Activated T-cell treated with anti-CD3 and anti-CD28 coated beads, Interleukin-2, amount 50 U/mL, for 4 hours (primary cell): ENCODE measurements around the gene METAP1. TPM values are rescaled to one million over a fixed set of nuclear protein-coding genes. Genes with fewer than 3 reads are reported as not detected.
"Not testable (repeated sequence)": the region's sequence is repeated elsewhere in the genome, so short reads cannot be mapped to it uniquely, and the experiment has no call there.

Source experiments
- ATAC-seq, 2 donors: fragments of 200-7000 bp; cut with Tn5 transposase; one replicate each; pipeline ENCODE4 v1.10.0; 2021
- DNase-seq: peaks from one replicate; pipeline ENCODE4 v3.0.0-alpha.2; 2020
- H3K27me3 Mint-ChIP-seq: one replicate; pipeline ENCODE4 v1.8.0; 2021; ENCODE audit warnings: low read depth, mixed read lengths
- H3K36me3 Mint-ChIP-seq: one replicate; pipeline ENCODE4 v1.8.0; 2022; ENCODE audit warnings: mixed read lengths; ENCODE audit not compliant: insufficient read depth
- H3K4me1 Mint-ChIP-seq: one replicate; pipeline ENCODE4 v1.8.0; 2021; ENCODE audit warnings: low read depth, mixed read lengths
- H3K4me3 Mint-ChIP-seq: one replicate; pipeline ENCODE4 v1.8.0; 2021; ENCODE audit warnings: mild to moderate bottlenecking, moderate library complexity, mixed read lengths
- H3K9me3 Mint-ChIP-seq: one replicate; pipeline ENCODE4 v1.8.0; 2021; ENCODE audit warnings: mixed read lengths
- total RNA-seq, 3 donors: library from RNA; stranded (reverse); gene quantifications; one replicate each; pipeline ENCODE4 v1.2.1, GENCODE V29; 2021

Gene METAP1
- total RNA-seq, 3 donors from 2014 or later, result 60.5 to 70.9 (median 69.9) TPM

- ATAC-seq (no peak), DNase-seq (no peak)
- Mint-ChIP-seq H3K9me3 (peaks cover 9% of the 10 kb centered on the region), H3K4me1 (no peaks in the 10 kb centered on the region), H3K36me3 (no peaks in the 10 kb centered on the region), H3K27me3 (peaks cover 3% of the 10 kb centered on the region), H3K4me3 (no peak overlapping the region)
These were observed 7.8 kb upstream of the METAP1 start for GRCh38 chr4:98987720-98988119.

GRCh38 chr4:98992835-98993234 lies 2.7 kb upstream of the METAP1 start:
- not testable (repeated sequence) for H3K36me3 Mint-ChIP-seq, H3K9me3 Mint-ChIP-seq, H3K4me3 Mint-ChIP-seq, H3K27me3 Mint-ChIP-seq, ATAC-seq, DNase-seq
- peaks cover 20% of the 10 kb centered on the region for H3K4me1 Mint-ChIP-seq

DNA sequence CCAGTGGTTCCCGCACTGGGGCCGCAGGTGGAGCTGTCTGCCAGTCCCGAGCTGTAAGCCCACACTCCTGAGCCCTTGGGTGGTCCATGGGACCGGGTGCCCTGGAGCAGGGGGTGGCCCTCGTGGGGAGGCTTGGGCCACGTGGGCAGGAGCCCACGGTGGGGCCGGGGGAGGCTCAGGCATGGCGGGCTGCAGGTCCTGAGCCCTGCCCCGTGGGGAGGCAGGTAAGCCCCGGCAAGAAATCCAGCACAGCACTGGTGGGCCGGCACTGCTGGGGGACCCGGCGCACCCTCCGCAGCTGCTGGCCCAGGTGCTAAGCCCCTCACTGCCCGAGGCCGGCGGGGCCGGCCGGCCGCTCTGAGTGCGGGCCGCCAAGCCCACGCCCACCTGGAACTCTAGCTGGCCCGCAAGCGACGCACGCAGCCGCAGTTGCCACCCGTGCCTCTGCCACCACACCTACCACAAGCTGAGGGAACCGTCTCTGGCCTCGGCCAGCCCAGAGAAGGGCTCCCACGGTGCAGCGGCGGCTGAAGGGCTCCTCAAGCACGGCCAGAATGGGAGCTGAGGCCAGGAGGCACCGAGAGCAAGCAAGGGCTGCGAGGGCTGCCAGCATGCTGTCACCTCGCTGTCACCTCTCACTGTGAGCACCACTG lies 2.0 kb upstream of the METAP1 start:
- Mint-ChIP-seq H3K27me3 (no peaks in the 10 kb centered on the region), H3K9me3 (no peaks in the 10 kb centered on the region), H3K4me3 (no peak overlapping the region), H3K4me1 (peaks cover 26% of the 10 kb centered on the region), H3K36me3 (no peaks in the 10 kb centered on the region)
- no peak for ATAC-seq
- DNase-seq, result no peak

- no peak for DNase-seq
These were observed 893 bp upstream of the METAP1 start for GRCh38 chr4:98994474-98995182.

DNA sequence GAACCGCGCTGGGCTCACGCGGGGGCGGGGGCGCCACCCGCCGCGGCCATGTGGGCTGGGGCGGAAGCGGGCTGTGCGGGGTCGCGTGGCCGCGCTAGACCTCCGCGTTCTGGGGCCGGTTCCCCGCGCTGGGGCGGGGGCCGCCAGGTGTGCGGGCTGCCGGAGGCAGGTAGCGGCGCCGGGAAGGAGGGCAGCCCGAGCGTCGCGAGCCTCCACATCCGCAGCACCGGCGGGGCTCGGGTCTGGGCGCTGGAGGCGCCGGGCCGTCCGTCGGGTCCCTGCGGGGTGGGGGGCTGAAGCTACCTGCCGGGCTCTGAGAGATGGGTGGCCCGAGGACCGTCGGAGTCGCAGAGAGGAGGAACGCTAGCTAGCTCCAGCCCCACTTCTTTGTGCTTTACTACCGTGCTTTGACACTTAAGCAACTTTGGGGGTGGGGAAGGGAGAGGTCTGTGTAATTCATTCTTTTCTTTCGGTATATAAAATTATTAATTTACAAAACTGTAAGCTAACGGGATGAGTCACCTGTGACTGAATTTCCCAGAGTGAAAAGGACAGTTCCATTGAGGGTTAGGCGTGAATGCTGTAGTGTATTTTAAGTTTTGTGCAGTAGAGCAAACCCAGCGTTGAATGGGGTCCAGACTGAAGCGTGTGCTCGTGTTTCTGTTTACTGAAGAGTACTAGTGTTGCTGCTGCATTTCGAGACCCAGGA lies 689 bp downstream of the METAP1 start:
- no peaks in the 10 kb centered on the region for H3K36me3 Mint-ChIP-seq
- H3K4me1 Mint-ChIP-seq, result peaks cover 41% of the 10 kb centered on the region
- DNase-seq (peak; percentile 21), ATAC-seq (peak; percentile 4 to 7)
- H3K27me3 Mint-ChIP-seq, result no peaks in the 10 kb centered on the region
- no peaks in the 10 kb centered on the region for H3K9me3 Mint-ChIP-seq
- H3K4me3 Mint-ChIP-seq, result peak overlapping the region; percentile 85

More at GRCh38 chr4:98994474-98995182, 893 bp upstream of the METAP1 start:
- H3K9me3 Mint-ChIP-seq, result no peaks in the 10 kb centered on the region
- peak overlapping the region; percentile 89 for H3K4me3 Mint-ChIP-seq
- no peaks in the 10 kb centered on the region for H3K27me3 Mint-ChIP-seq
- no peaks in the 10 kb centered on the region for H3K36me3 Mint-ChIP-seq
- H3K4me1 Mint-ChIP-seq, result peaks cover 29% of the 10 kb centered on the region
- no peak for ATAC-seq

GRCh38 chr4:98996765-98997068 lies 1.2 kb downstream of the METAP1 start:
- Mint-ChIP-seq H3K4me3 (peak overlapping the region; percentile 85), H3K27me3 (no peaks in the 10 kb centered on the region), H3K9me3 (no peaks in the 10 kb centered on the region), H3K4me1 (peaks cover 44% of the 10 kb centered on the region), H3K36me3 (no peaks in the 10 kb centered on the region)
- ATAC-seq (no peak), DNase-seq (no peak)

- ATAC-seq, result no peak
- Mint-ChIP-seq H3K27me3 (no peaks in the 10 kb centered on the region), H3K9me3 (no peaks in the 10 kb centered on the region), H3K4me3 (peak overlapping the region; percentile 48), H3K36me3 (no peaks in the 10 kb centered on the region), H3K4me1 (peaks cover 48% of the 10 kb centered on the region)
- DNase-seq, result no peak
These were observed 1.6 kb downstream of the METAP1 start for GRCh38 chr4:98997166-98997565.

DNA sequence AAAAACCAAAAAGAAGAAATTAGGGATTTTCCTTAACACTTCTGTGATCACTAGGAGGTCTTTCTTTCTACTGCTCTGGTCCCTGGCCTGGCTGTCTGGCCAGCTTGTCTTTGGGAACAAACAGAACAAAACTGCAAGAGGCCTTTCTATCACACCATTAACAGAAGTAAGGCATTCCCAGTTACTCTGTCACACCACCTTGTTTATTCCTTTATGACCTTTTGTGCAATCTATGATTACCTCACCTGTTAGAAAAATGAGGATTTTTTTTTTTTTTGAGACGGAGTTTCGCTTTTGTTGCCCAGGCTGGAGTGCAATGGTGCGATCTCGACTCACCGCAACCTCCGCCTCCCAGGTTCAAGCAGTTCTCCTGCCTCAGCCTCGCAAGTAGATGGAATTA lies 3.0 kb downstream of the METAP1 start:
- no peaks in the 10 kb centered on the region for H3K9me3 Mint-ChIP-seq
- no peaks in the 10 kb centered on the region for H3K27me3 Mint-ChIP-seq
- no peaks in the 10 kb centered on the region for H3K36me3 Mint-ChIP-seq
- DNase-seq, result no peak
- H3K4me3 Mint-ChIP-seq, result no peak overlapping the region
- no peak for ATAC-seq
- H3K4me1 Mint-ChIP-seq, result peaks cover 61% of the 10 kb centered on the region

DNA sequence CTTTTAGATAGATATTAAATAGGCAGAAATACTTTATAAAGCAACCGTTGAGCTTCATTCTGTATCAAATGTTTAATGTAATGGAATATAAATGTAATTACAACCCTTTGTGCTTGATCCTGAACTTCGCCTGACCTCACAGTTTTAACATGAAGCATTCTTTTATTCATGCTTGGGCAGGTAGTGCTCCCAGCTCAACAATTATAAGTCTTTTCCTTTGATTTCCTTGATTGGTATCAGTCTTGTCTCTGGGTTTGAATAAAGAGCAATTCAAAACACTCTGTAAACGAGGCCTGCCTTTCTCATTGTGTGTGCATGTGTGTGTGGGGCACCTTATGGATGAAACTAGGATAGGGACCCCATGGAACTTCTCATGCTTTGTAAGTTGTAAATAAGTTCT lies 6.8 kb downstream of the METAP1 start:
- ATAC-seq (no peak), DNase-seq (no peak)
- Mint-ChIP-seq H3K27me3 (no peaks in the 10 kb centered on the region), H3K4me3 (no peak overlapping the region), H3K9me3 (no peaks in the 10 kb centered on the region), H3K4me1 (peaks cover 69% of the 10 kb centered on the region), H3K36me3 (peaks cover 3% of the 10 kb centered on the region)

DNA sequence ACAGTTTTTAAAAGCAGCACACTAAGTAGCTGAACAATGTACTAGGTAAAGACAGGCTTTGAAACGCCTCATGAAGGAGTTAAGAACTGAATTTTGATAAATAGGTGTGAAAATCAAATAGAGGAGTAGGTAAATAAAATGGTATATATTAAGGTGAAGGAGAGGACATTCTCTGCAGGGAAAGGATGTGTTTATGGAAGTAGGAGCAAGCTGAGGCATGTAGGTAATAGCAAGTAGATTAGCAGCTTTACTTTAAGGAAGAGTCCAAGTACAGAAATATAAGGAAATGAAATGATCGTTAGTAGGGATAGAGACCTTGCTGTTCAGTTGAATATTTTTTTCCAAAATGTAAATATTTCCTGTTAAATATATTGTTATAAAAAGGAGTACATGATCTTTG lies 12.5 kb downstream of the METAP1 start:
- no peak for DNase-seq

GRCh38 chr4:99011910-99012309 lies 16.4 kb downstream of the METAP1 start:
- H3K4me1 Mint-ChIP-seq, result peaks cover 29% of the 10 kb centered on the region
- no peak for DNase-seq
- H3K27me3 Mint-ChIP-seq, result no peaks in the 10 kb centered on the region
- peaks cover 19% of the 10 kb centered on the region for H3K36me3 Mint-ChIP-seq
- no peak overlapping the region for H3K4me3 Mint-ChIP-seq
- no peak for ATAC-seq
- H3K9me3 Mint-ChIP-seq, result peaks cover 7% of the 10 kb centered on the region

More for the DNA sequence above, 12.5 kb downstream of the METAP1 start:
- ATAC-seq, result no peak
- peaks cover 20% of the 10 kb centered on the region for H3K36me3 Mint-ChIP-seq
- no peaks in the 10 kb centered on the region for H3K27me3 Mint-ChIP-seq
- H3K4me3 Mint-ChIP-seq, result no peak overlapping the region
- H3K9me3 Mint-ChIP-seq, result peaks cover 7% of the 10 kb centered on the region
- peaks cover 41% of the 10 kb centered on the region for H3K4me1 Mint-ChIP-seq

DNA sequence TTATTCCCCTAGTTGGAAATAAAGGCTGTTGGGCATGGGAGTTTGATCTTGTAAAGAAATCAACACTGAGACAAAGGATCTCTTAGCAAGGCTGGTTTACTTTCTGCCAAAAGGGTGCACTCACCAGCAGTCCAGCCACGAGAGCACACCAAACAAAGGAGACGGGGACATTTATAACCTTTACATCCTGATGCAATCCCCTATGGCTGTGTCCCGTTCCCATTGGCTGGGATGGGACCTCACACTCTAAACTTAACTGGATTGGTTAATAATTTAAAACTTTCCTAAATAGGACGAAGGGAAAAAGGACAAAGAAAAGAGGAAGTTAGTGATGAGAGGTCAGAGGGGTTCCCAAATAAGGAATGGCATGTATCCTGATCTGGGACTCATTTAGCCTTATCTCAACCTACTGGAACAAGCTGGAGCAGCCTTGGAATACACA lies 17.9 kb downstream of the METAP1 start:
- Mint-ChIP-seq H3K27me3 (no peaks in the 10 kb centered on the region), H3K9me3 (peaks cover 7% of the 10 kb centered on the region), H3K4me3 (no peak overlapping the region), H3K36me3 (peaks cover 20% of the 10 kb centered on the region), H3K4me1 (peaks cover 18% of the 10 kb centered on the region)
- no peak for DNase-seq
- ATAC-seq, result no peak

DNA sequence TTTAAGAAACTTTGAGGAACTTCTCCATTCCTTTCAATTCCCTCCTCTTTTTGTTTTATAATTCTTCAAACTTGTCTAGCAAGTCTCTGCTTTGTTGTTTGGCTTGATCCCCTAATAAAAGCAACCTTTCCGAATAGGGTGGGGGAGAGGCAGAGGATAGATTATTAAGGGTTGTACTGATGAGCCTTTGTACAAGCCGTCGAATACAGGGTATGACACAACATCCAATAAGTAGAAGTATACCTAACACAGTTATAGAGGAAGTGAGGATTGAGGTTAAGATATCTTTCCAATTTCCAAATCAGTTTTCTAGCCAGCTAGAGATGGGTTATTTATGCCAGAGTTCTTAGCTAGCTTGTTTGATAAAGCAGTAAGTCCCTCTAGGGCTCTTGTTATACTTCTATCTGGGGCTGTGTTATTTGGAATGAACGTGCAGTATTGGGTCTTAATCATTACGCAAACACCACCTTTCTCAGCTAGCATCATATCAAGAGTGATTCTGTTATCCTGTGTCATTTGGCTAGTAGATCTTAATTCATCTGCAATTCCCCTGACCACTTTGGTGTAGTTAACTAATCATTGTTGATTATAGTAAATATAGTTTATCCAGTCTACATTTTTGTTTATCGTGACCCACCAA lies 18.5 kb downstream of the METAP1 start:
- H3K36me3 Mint-ChIP-seq, result peaks cover 19% of the 10 kb centered on the region
- DNase-seq (no peak), ATAC-seq (no peak)
- no peak overlapping the region for H3K4me3 Mint-ChIP-seq
- peaks cover 7% of the 10 kb centered on the region for H3K9me3 Mint-ChIP-seq
- no peaks in the 10 kb centered on the region for H3K27me3 Mint-ChIP-seq
- peaks cover 18% of the 10 kb centered on the region for H3K4me1 Mint-ChIP-seq

DNA sequence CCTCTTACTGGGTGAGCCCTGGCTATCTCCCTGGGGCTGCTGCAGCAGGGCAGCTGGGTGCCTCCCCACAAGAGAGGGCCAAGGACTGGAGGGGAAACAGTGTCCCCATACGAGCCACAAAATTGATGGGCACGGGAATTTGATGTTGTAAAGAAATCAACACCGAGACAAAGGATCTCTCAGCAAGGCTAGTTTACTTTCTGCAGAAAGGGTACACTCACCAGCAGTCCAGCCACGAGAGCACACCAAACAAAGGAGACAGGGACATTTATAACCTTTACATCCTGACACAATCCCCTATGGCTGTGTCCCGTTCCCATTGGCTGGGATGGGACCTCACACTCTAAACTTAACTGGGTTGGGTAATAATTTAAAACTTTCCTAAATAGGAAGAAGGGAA lies 25.9 kb downstream of the METAP1 start:
- Mint-ChIP-seq H3K4me3 (no peak overlapping the region), H3K36me3 (peaks cover 22% of the 10 kb centered on the region), H3K4me1 (peaks cover 44% of the 10 kb centered on the region), H3K9me3 (peaks cover 18% of the 10 kb centered on the region), H3K27me3 (no peaks in the 10 kb centered on the region)
- DNase-seq, result no peak
- no peak for ATAC-seq
